DOHH2 (cell line): Measurements from ENCODE around the gene KLK1.

Experiments used
- CTCF ChIP-seq: fragments of 200-600 bp; sonication (generic); IDR thresholded peaks from one replicate; pipeline ENCODE4 v1.5.1; 2014; ENCODE audit warnings: antibody characterized with exemption, mild to moderate bottlenecking, low read depth, low read length; ENCODE audit not compliant: poor library complexity, severe bottlenecking
- EZH2phosphoT487 ChIP-seq: fragments of 200-600 bp; sonication (generic); IDR thresholded peaks from 2 replicates; pipeline ENCODE4 v1.6.1; 2017; ENCODE audit warnings: borderline replicate concordance, mild to moderate bottlenecking, antibody characterized with exemption, low read length, moderate library complexity, mixed read lengths

GRCh38 chr19:50808856-50809255 is 14.7 kb downstream of the KLK1 start:
- TF ChIP-seq CTCF (no peak), EZH2phosphoT487 (no peak)
